Heart right ventricle (tissue), 16 donors: ENCODE results near the gene DIP2C. TPM values are rescaled to one million over a fixed set of nuclear protein-coding genes. Genes with fewer than 3 reads are reported as not detected.

Experiments used
- ATAC-seq, 8 donors: fragments of 200-7000 bp; cut with Tn5 transposase; one replicate each; pipeline ENCODE4 v1.9.1; 2020; ENCODE audit warnings: mild to moderate bottlenecking in 8 of 8, moderate library complexity in 8 of 8, moderate number of reproducible peaks in 1 of 8
- DNase-seq, 2 donors: peaks; one replicate each; pipeline ENCODE4 v3.0.0-alpha.2; 2020
- H3K27ac ChIP-seq, 10 donors: fragments of 200-600 bp; sonication (generic) in 2 of 10; one replicate each; pipeline versions ENCODE4 v1.5.0 to v1.8.0; 2020 to 2022; ENCODE audit warnings: mild to moderate bottlenecking in 3 of 10
- H3K27me3 ChIP-seq, 7 donors: fragments of 200-600 bp; one replicate each; pipeline ENCODE4 v1.8.0; 2021 to 2022; ENCODE audit warnings: mild to moderate bottlenecking in 2 of 7
- H3K36me3 ChIP-seq, 9 donors: fragments of 200-600 bp; sonication (generic) in 1 of 9; one replicate each; pipeline versions ENCODE4 v1.5.0 to v1.8.0; 2020 to 2022; ENCODE audit warnings: mild to moderate bottlenecking in 2 of 9
- H3K4me1 ChIP-seq, 9 donors: fragments of 200-600 bp; sonication (generic) in 1 of 9; one replicate each; pipeline versions ENCODE4 v1.5.0 to v1.8.0; 2020 to 2022; ENCODE audit warnings: mild to moderate bottlenecking in 4 of 9
- H3K4me3 ChIP-seq, 10 donors: fragments of 200-600 bp; sonication (generic) in 2 of 10; one replicate each; pipeline versions ENCODE4 v1.5.0 to v1.8.0; 2020 to 2022; ENCODE audit warnings: mild to moderate bottlenecking in 7 of 10, moderate library complexity in 2 of 10
- H3K9me3 ChIP-seq, 11 donors: fragments of 200-600 bp in 10 of 11; sonication (generic) in 2 of 11; one replicate each; pipeline versions ENCODE4 v1.5.0 to v1.8.0; 2013 to 2022; ENCODE audit warnings: mild to moderate bottlenecking in 2 of 11, control low read depth in 1 of 11, moderate library complexity in 1 of 11
- WGBS, 2 donors: extraction: QIAGEN DNeasy Blood & Tissue Kit; methylation state at CpG; one replicate each; pipeline ENCODE4 v1.1.7; 2013; ENCODE audit warnings: inconsistent platforms in 1 of 2; 5-methylcytosine and 5-hydroxymethylcytosine counted together
- intact Hi-C, 10 donors: fragments of 100-400 bp; cut with DNase I; formaldehyde crosslinking; loops; one replicate each; pipeline versions ENCODE4 v1.11.1 to v1.14.2; 2022
- polyA plus RNA-seq, 2 donors: library from polyadenylated mRNA; stranded (reverse); fragments of 200-250 nt; gene quantifications; one replicate each; pipeline ENCODE4 v1.2.3, GENCODE V29; 2013
- total RNA-seq, 10 donors: library from RNA; stranded (reverse); fragmentation: NEBNext Ultra II Directional in 3 of 10; extraction: Animal tissue kit (Norgen Biotek cat#: 25700) in 3 of 10; gene quantifications; one replicate each; pipeline versions ENCODE4 v1.2.1 to v1.2.4, GENCODE V29; 2021 to 2023
- TF ChIP-seq, protein P1 (sequence below), 9 donors: fragments of 200-600 bp; sonication (generic) in 2 of 9; IDR thresholded peaks; one replicate each; pipeline versions ENCODE4 v1.5.0 to v1.8.0; 2021 to 2022; ENCODE audit warnings: antibody characterized with exemption in 9 of 9, mild to moderate bottlenecking in 5 of 9, moderate library complexity in 1 of 9
- donor health status: Arrhythmogenic right ventricular cardiomyopathy.
- donor health status: ischemic (EF 13 %, LVEDD 7.1; RV severe dilation, severe dysfunction).
- donor health status: healthy with polysubstance abuse.
- donor health status: DM: no; HTN: yes; CAD: no.
- donor health status: DM: no; HTN: no; CAD: no.
- donor health status: ischemic (EF 25% LVEDD 6.9; RV normal size, moderate dysfunction).
- donor health status: ischemic (EF 25% LVEDD 5.7; RV mildly dilated, moderate dysfunction).
- donor health status: healthy.
- donor health status: DM: yes; HTN: yes; CAD: no.
- donor health status: Ischemic cardiomyopathy.
- donor health status: ischemic (EF 35%, LVEDD 5.7; RV mildly dilated, moderate dysfunction).
- donor health status: nonischemic (EF 11% LVEDD 7.7; RV severe dilation, severe dysfunction).
- donor health status: DM: yes; HTN: yes; CAD: no.
- donor health status: PGD.
- donor health status: ischemic (EF 29% LVEDD 5.4; RV normal size, mild dysfunction).
- donor health status: nonischemic (EF 23%, LVEDD 6.1; RV moderate dilation, normal function).

Gene DIP2C
- total and polyA plus RNA-seq, 12 donors = 7.1 to 48.2 (median 33.7) TPM

DNA sequence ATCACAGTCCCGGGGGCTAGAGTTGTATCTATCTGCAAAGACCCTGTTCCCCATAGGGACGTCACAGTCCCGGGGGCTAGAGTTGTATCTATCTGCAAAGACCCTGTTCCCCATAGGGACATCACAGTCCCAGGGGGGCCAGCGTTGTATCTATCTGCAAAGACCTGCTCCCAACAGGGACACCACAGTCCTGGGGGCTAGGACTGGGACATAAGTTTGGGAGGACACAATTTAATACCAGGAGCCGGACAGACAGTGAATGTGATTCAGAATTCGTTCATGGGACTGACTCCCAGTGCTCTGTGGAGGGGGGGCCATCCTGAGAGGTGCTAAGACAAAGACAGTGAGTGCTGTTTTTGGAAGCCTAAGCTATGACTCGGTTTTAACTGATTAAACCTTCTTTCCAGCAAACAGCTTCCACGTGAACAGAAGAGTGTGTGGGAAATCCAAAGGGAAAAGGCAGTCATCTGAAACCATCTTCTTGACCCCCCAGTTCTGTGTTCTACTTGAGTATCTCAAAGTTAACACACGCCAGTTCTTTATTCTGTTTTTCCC lies 153.0 kb downstream of the DIP2C start:
- no peaks in the 10 kb centered on the region for H3K9me3 ChIP-seq
- TF ChIP-seq, protein P1, sequence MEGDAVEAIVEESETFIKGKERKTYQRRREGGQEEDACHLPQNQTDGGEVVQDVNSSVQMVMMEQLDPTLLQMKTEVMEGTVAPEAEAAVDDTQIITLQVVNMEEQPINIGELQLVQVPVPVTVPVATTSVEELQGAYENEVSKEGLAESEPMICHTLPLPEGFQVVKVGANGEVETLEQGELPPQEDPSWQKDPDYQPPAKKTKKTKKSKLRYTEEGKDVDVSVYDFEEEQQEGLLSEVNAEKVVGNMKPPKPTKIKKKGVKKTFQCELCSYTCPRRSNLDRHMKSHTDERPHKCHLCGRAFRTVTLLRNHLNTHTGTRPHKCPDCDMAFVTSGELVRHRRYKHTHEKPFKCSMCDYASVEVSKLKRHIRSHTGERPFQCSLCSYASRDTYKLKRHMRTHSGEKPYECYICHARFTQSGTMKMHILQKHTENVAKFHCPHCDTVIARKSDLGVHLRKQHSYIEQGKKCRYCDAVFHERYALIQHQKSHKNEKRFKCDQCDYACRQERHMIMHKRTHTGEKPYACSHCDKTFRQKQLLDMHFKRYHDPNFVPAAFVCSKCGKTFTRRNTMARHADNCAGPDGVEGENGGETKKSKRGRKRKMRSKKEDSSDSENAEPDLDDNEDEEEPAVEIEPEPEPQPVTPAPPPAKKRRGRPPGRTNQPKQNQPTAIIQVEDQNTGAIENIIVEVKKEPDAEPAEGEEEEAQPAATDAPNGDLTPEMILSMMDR (IDR thresholded peaks at IDR 0.05) = no peak
- H3K36me3 ChIP-seq = no peaks in the 10 kb centered on the region
- no peak overlapping the region for H3K4me3 ChIP-seq
- H3K27me3 ChIP-seq = peaks cover 0 to 3% (median 0%) of the 10 kb centered on the region in 7 donors
- ATAC-seq (no peak), DNase-seq (no peak)
- 80 to 83% methylated on average over 9 of the region's 9 CpGs for WGBS, 2 donors
- intact Hi-C loops = no loop called here
- H3K4me1 ChIP-seq = peaks cover 0 to 12% (median 0%) of the 10 kb centered on the region in 9 donors
- H3K27ac ChIP-seq = no peak overlapping the region

DNA sequence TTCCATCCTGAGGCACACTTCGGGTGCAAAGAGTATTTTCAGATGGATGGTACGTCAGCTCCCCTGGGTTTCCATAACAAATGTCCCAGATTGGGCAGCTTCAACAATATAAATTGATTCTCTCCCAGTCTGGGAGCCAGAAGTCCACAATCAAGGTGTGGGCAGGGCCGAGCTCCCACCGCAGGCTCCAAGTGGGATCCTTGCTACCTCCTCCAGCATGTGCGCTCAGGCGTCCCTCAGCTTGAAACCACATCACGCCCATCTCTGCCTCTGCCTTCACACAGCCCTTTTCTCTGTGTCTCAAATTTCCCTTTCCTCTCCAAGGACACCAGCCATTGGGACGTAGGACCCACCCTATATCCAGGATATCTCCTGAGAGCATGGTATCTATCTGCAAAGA lies 153.5 kb downstream of the DIP2C start:
- TF ChIP-seq, protein P1 (IDR thresholded peaks at IDR 0.05) = no peak
- DNase-seq (no peak), ATAC-seq (no peak)
- Histone ChIP-seq H3K4me1 (peaks cover 0 to 12% (median 0%) of the 10 kb centered on the region in 9 donors), H3K27me3 (peaks cover 0 to 3% (median 0%) of the 10 kb centered on the region in 7 donors), H3K36me3 (no peaks in the 10 kb centered on the region), H3K9me3 (no peaks in the 10 kb centered on the region), H3K4me3 (no peak overlapping the region), H3K27ac (no peak overlapping the region)
- 95 to 96% methylated on average over 8 of the region's 8 CpGs for WGBS, 2 donors
- intact Hi-C loops = no loop called here

DNA sequence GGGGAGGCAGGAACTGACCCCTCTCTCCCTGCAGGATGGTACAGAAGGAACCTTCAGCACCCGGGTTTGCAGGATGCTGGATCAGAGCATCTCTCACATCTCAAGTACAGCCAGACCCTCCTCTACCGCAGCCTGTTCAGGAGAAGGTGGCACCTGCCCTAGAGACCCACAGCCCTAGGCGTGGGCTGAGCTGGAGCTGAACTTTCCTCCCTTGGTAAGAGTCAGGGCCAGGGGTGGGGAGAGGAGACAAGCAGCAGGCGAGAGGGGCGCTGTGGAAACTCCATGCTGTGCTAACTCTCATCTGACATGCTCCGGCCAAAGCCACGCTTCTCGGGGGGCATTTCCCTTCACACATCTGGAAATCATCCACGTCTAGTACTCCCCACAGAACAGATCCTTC lies 154.4 kb downstream of the DIP2C start:
- ATAC-seq = no peak
- WGBS, 2 donors = 90 to 92% methylated on average over 9 of the region's 9 CpGs
- Histone ChIP-seq H3K27ac (no peak overlapping the region), H3K27me3 (no peaks in the 10 kb centered on the region), H3K4me1 (peaks cover 0 to 12% (median 0%) of the 10 kb centered on the region in 9 donors), H3K36me3 (no peaks in the 10 kb centered on the region), H3K9me3 (no peaks in the 10 kb centered on the region), H3K4me3 (no peak overlapping the region)
- intact Hi-C loops = no loop called here
- DNase-seq = no peak
- TF ChIP-seq, protein P1 (IDR thresholded peaks at IDR 0.05) = no peak

DNA sequence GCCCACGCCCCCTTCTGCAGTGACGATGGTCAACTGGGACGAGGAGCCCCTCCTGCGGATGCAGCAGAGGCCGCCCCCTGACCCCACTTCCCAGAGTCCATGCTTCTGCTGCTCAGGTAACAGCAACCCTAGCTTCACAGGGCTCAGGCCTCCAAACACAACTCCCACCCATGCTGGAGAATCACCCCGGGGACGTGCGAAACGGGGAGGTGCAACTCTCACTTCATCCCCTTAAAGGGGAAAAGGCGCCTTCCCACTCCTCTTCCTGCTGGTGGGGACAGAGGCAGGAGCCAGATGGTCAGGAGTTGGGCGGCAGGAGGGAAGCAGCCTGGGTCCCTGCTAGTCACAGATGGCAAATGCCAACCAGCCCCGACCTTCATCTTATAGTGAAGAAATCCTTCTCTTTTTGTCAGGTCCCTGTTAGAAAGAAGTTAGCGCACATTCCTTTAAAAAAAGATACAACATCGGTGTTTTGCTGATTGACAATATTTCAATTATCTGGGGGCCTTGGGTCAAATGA lies 155.4 kb downstream of the DIP2C start:
- peaks cover 0 to 12% (median 0%) of the 10 kb centered on the region in 9 donors for H3K4me1 ChIP-seq
- H3K27me3 ChIP-seq = no peaks in the 10 kb centered on the region
- H3K9me3 ChIP-seq = no peaks in the 10 kb centered on the region
- TF ChIP-seq, protein P1 (IDR thresholded peaks at IDR 0.05) = no peak
- no peak overlapping the region for H3K27ac ChIP-seq
- DNase-seq = no peak
- no peak overlapping the region for H3K4me3 ChIP-seq
- no peaks in the 10 kb centered on the region for H3K36me3 ChIP-seq
- intact Hi-C loops = no loop called here
- ATAC-seq = no peak
- WGBS, 2 donors = 85 to 90% methylated on average over 14 of the region's 14 CpGs
